Measurements from ENCODE around the gene ARID5B.

Gene ARID5B

GRCh38 chr10:61951144-61951483, 49.6 kb downstream of the ARID5B start:
- TF ChIP-seq CTCF (IDR thresholded peaks at IDR 0.05), result no peak
- no peaks in the 10 kb centered on the region for H3K9me3 ChIP-seq (ENCODE audit: control insufficient read depth, low read length)
- no peak overlapping the region for H3K4me3 ChIP-seq (ENCODE audit: low read depth, low read length)
- H3K9ac ChIP-seq, result no peak overlapping the region
- H3K4me2 ChIP-seq (ENCODE audit: low read length), result no peak overlapping the region
- no peaks in the 10 kb centered on the region for H3K36me3 ChIP-seq (ENCODE audit: control insufficient read depth, insufficient read depth, low read length)
- H3K4me1 ChIP-seq, result no peaks in the 10 kb centered on the region
- H3K27ac ChIP-seq, result no peak overlapping the region
- H2AFZ ChIP-seq, result no peak overlapping the region
- no peaks in the 10 kb centered on the region for H3K79me2 ChIP-seq
- H3K27me3 ChIP-seq (ENCODE audit: control insufficient read depth, insufficient read depth, low read length), result no peaks in the 10 kb centered on the region

GRCh38 chr10:61952028-61952674, 50.7 kb downstream of the ARID5B start:
- TF ChIP-seq CTCF (IDR thresholded peaks at IDR 0.05), result no peak
- Histone ChIP-seq H3K27ac (no peak overlapping the region), H3K79me2 (no peaks in the 10 kb centered on the region), H3K4me2 (ENCODE audit: low read length) (no peak overlapping the region), H3K36me3 (ENCODE audit: control insufficient read depth, insufficient read depth, low read length) (no peaks in the 10 kb centered on the region), H3K4me1 (no peaks in the 10 kb centered on the region), H3K9me3 (ENCODE audit: control insufficient read depth, low read length) (no peaks in the 10 kb centered on the region), H3K9ac (no peak overlapping the region), H3K4me3 (ENCODE audit: low read depth, low read length) (no peak overlapping the region), H2AFZ (no peak overlapping the region), H3K27me3 (ENCODE audit: control insufficient read depth, insufficient read depth, low read length) (no peaks in the 10 kb centered on the region)

- Histone ChIP-seq H3K36me3 (ENCODE audit: control insufficient read depth, insufficient read depth, low read length) (no peaks in the 10 kb centered on the region), H3K27ac (no peak overlapping the region), H2AFZ (no peak overlapping the region), H3K9ac (no peak overlapping the region), H3K79me2 (no peaks in the 10 kb centered on the region), H3K9me3 (ENCODE audit: control insufficient read depth, low read length) (no peaks in the 10 kb centered on the region), H3K4me1 (no peaks in the 10 kb centered on the region), H3K27me3 (ENCODE audit: control insufficient read depth, insufficient read depth, low read length) (no peaks in the 10 kb centered on the region), H3K4me3 (ENCODE audit: low read depth, low read length) (no peak overlapping the region), H3K4me2 (ENCODE audit: low read length) (no peak overlapping the region)
- TF ChIP-seq CTCF (IDR thresholded peaks at IDR 0.05), result no peak
Measured at GRCh38 chr10:61953183-61953582, 51.7 kb downstream of the ARID5B start.

GRCh38 chr10:61957806-61958205, 56.3 kb downstream of the ARID5B start:
- Histone ChIP-seq H3K4me3 (ENCODE audit: low read depth, low read length) (no peak overlapping the region), H3K9me3 (ENCODE audit: control insufficient read depth, low read length) (no peaks in the 10 kb centered on the region), H2AFZ (no peak overlapping the region), H3K79me2 (no peaks in the 10 kb centered on the region), H3K27ac (no peak overlapping the region), H3K36me3 (ENCODE audit: control insufficient read depth, insufficient read depth, low read length) (no peaks in the 10 kb centered on the region), H3K4me2 (ENCODE audit: low read length) (no peak overlapping the region), H3K4me1 (no peaks in the 10 kb centered on the region), H3K9ac (no peak overlapping the region), H3K27me3 (ENCODE audit: control insufficient read depth, insufficient read depth, low read length) (no peaks in the 10 kb centered on the region)
- no peak for TF ChIP-seq CTCF (IDR thresholded peaks at IDR 0.05)

- Histone ChIP-seq H2AFZ (no peak overlapping the region), H3K27ac (no peak overlapping the region), H3K4me1 (no peaks in the 10 kb centered on the region), H3K9ac (no peak overlapping the region), H3K4me2 (ENCODE audit: low read length) (no peak overlapping the region), H3K27me3 (ENCODE audit: control insufficient read depth, insufficient read depth, low read length) (no peaks in the 10 kb centered on the region), H3K36me3 (ENCODE audit: control insufficient read depth, insufficient read depth, low read length) (no peaks in the 10 kb centered on the region), H3K9me3 (ENCODE audit: control insufficient read depth, low read length) (no peaks in the 10 kb centered on the region), H3K4me3 (ENCODE audit: low read depth, low read length) (no peak overlapping the region), H3K79me2 (no peaks in the 10 kb centered on the region)
- no peak for TF ChIP-seq CTCF (IDR thresholded peaks at IDR 0.05)
Measured at GRCh38 chr10:61958311-61958710, 56.8 kb downstream of the ARID5B start.

Data from parathyroid adenoma (tissue), 2 donors.